D721Med (cell line): ENCODE results near the gene TBL3.
A peak's percentile ranks its signal among the peaks of the same experiment; 100 is the strongest.

Experiments used
- DNase-seq: peaks from one replicate; pipeline ENCODE4 v3.0.0; 2011; ENCODE audit warnings: low spot score; ENCODE audit not compliant: insufficient read length
- FAIRE-seq: peaks from 2 replicates; lab custom pipeline; 2011; peaks lifted over from hg19 to GRCh38; lab: Jason Lieb, UNC
- CTCF ChIP-seq: IDR thresholded peaks from 2 replicates; pipeline ENCODE4 v1.5.1; 2012; ENCODE audit warnings: mild to moderate bottlenecking, control low read depth; ENCODE audit not compliant: insufficient read depth; ENCODE audit errors: missing control alignments

TBL3 gene

GRCh38 chr16:2016407-2016922 lies 44.6 kb downstream of the TBL3 start:
- peak; percentile 23 for TF ChIP-seq CTCF
- FAIRE-seq (no peak), DNase-seq (no peak)

- TF ChIP-seq CTCF: no peak
- DNase-seq: peak; percentile 73
- no peak for FAIRE-seq
These were observed 47.7 kb downstream of the TBL3 start, which contains the start of gene NPW for GRCh38 chr16:2019518-2019920. NPW (plus strand) TSS chr16:2019785.

- DNase-seq: no peak
- FAIRE-seq: no peak
These were observed 48.3 kb downstream of the TBL3 start for GRCh38 chr16:2019921-2020831.

GRCh38 chr16:2022723-2023091 lies 50.9 kb downstream of the TBL3 start:
- no peak for DNase-seq
- FAIRE-seq: no peak
- TF ChIP-seq CTCF: no peak

More at GRCh38 chr16:2019921-2020831, 48.3 kb downstream of the TBL3 start:
- no peak for TF ChIP-seq CTCF

GRCh38 chr16:2023092-2024031 lies 51.5 kb downstream of the TBL3 start:
- TF ChIP-seq CTCF: peak; percentile 84
- DNase-seq (peak; percentile 99), FAIRE-seq (no peak)

- FAIRE-seq: no peak
- no peak for DNase-seq
- TF ChIP-seq CTCF: no peak
These were observed 52.2 kb downstream of the TBL3 start for GRCh38 chr16:2024032-2024420.
